Neutrophil (primary cell): ENCODE data around the gene DRAXIN.

Source experiments
- H3K27ac ChIP-seq: fragments of 200-600 bp; sonication (generic); 2 replicates; pipeline ENCODE4 v1.5.1; 2016; ENCODE audit warnings: mild to moderate bottlenecking, moderate library complexity
- H3K27me3 ChIP-seq: fragments of 200-600 bp; sonication (generic); 2 replicates; pipeline ENCODE4 v1.6.0; 2016; ENCODE audit warnings: mild to moderate bottlenecking
- H3K36me3 ChIP-seq: fragments of 200-600 bp; sonication (generic); 2 replicates; pipeline ENCODE4 v1.5.1; 2017
- H3K4me1 ChIP-seq, 2 experiments: fragments of 200-600 bp in 1 of 2; sonication (generic) in 1 of 2; 1 replicate in 1 of 2; 2 replicates in 1 of 2; pipeline versions ENCODE4 v1.5.1 to v1.6.1; 2013 to 2016; ENCODE audit warnings: low read depth in 1 of 2, low read length in 1 of 2, mild to moderate bottlenecking in 1 of 2, moderate library complexity in 1 of 2; ENCODE audit not compliant: control insufficient read depth in 1 of 2, insufficient read depth in 1 of 2
- H3K4me3 ChIP-seq, 2 experiments: fragments of 200-600 bp in 1 of 2; sonication (generic) in 1 of 2; 1 replicate in 1 of 2; 2 replicates in 1 of 2; pipeline ENCODE4 v1.5.1; 2013 to 2016; ENCODE audit warnings: low read depth in 1 of 2, low read length in 1 of 2, mild to moderate bottlenecking in 1 of 2, moderate library complexity in 1 of 2
- H3K9me3 ChIP-seq: fragments of 200-600 bp; sonication (generic); 2 replicates; pipeline ENCODE4 v1.5.1; 2016
- TF ChIP-seq, protein P1 (sequence below): fragments of 200-600 bp; sonication (generic); IDR thresholded peaks from 2 replicates; pipeline ENCODE4 v1.5.1; 2016; ENCODE audit warnings: antibody characterized with exemption

The DRAXIN gene

DNA sequence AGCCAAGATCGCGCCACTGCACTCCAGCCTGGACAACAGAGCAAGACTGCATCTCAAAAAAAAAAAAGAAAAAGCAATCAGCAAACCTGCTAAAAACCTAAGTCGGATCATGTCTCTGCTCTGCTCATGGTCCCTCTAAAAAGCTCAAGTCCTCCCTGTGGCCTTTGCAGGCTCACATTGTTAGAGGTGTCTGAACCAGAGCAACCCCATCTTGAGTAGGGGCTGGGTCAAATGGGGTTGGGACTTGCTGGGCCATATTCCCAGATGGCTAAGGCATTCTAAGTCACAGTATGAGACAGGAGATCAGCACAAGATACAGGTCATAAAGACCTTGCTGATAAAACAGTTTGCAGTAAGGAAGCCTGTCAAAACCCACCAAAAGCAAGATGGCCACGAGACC lies 3.0 kb upstream of the DRAXIN start:
- Histone ChIP-seq H3K27ac (no peak overlapping the region), H3K36me3 (no peaks in the 10 kb centered on the region), H3K27me3 (peaks cover 94% of the 10 kb centered on the region), H3K9me3 (no peaks in the 10 kb centered on the region), H3K4me3 (no peak overlapping the region), H3K4me1 (peaks cover 0 to 15% of the 10 kb centered on the region in 2 experiments)
- TF ChIP-seq, protein P1, sequence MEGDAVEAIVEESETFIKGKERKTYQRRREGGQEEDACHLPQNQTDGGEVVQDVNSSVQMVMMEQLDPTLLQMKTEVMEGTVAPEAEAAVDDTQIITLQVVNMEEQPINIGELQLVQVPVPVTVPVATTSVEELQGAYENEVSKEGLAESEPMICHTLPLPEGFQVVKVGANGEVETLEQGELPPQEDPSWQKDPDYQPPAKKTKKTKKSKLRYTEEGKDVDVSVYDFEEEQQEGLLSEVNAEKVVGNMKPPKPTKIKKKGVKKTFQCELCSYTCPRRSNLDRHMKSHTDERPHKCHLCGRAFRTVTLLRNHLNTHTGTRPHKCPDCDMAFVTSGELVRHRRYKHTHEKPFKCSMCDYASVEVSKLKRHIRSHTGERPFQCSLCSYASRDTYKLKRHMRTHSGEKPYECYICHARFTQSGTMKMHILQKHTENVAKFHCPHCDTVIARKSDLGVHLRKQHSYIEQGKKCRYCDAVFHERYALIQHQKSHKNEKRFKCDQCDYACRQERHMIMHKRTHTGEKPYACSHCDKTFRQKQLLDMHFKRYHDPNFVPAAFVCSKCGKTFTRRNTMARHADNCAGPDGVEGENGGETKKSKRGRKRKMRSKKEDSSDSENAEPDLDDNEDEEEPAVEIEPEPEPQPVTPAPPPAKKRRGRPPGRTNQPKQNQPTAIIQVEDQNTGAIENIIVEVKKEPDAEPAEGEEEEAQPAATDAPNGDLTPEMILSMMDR = no peak

DNA sequence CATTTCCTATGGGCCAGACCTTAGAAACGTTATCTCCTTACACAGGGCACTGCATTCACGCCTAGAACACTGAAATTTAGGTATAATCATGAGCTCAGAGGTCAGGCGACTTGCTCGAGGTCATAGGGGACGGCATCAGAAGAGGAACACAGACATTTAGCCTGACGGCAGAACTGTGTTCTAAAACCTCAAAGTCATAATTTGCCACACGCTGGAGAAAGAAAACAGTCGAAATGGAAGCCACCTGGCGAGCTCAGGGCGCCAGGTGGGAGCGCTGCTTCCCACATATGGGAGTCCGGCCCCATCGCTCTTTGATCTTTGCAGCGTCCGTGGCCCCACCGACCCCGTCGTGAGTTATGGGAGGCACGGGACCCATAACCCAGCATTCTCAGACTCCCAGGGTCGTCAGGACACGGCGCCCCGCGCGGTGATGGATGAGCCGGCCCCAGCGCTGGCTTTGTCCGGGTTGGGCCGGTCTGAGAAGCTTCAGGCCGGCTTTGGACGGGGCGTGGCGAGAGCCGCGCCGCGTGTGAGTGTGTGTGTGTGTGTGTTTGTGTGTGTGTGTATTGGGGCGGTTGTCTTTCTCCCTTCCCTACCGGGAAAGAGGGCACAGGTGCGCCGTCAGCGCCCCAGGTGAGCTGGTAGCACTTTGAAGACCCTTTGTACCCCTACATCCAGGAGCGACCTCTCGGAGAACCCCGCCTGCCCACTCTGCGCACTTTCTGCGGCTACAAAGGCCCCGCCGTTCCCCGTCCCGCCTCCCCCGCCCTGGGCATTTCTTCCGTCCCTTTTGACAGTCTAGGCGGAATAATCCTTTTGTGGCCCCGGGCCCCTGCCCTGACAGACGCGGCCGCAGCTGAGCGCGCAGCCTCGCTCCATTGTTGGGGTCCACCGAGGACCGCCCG lies 861 bp upstream of the DRAXIN start:
- no peak overlapping the region for H3K27ac ChIP-seq
- peaks cover 91% of the 10 kb centered on the region for H3K27me3 ChIP-seq
- H3K36me3 ChIP-seq = no peaks in the 10 kb centered on the region
- no peaks in the 10 kb centered on the region for H3K9me3 ChIP-seq
- no peak overlapping the region for H3K4me3 ChIP-seq
- peaks cover 0 to 15% of the 10 kb centered on the region in 2 experiments for H3K4me1 ChIP-seq
- TF ChIP-seq, protein P1 = no peak

DNA sequence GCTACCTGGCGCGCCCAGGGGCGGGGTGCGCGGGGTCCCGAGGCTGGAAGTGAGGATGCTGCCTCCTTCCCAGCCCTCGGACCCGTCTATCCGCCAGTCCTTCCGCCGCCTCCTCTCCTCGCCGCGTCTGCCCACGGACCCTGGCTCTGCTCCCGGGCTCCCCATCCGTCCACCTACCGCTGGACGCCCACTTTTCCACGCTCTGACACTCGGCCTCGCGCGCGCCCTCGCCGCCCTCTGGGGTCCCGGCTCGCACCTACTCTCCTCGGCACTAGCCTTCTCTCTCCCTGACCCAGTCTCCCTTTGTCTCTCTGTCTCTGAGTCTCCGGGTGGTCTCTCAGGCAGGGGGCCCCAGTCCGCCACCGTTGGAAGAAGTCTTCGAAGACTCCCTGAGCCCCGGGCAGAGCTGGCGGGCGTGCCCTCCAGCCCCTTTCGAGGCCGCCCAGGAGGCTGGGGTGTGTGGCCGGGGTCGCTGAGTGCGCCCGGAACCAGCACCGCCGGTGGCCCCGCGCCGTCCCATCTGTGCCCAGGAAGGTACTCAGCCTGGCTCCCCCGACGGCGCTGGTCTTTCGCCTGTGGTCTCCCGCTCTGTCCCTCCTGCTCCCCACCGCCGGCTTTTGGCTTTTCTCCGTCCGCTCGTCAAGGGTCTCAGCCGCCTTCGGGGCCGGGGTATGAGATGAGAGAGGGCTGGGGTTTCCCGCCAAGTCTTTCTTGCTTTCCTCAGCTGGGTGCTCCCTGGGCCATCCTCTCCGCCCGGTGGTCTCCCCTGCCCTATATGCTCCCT lies 610 bp downstream of the DRAXIN start:
- TF ChIP-seq, protein P1 = no peak
- H3K27ac ChIP-seq = no peak overlapping the region
- no peaks in the 10 kb centered on the region for H3K9me3 ChIP-seq
- no peak overlapping the region for H3K4me3 ChIP-seq
- no peaks in the 10 kb centered on the region for H3K36me3 ChIP-seq
- H3K4me1 ChIP-seq = peaks cover 0 to 15% of the 10 kb centered on the region in 2 experiments
- peaks cover 84% of the 10 kb centered on the region for H3K27me3 ChIP-seq

DNA sequence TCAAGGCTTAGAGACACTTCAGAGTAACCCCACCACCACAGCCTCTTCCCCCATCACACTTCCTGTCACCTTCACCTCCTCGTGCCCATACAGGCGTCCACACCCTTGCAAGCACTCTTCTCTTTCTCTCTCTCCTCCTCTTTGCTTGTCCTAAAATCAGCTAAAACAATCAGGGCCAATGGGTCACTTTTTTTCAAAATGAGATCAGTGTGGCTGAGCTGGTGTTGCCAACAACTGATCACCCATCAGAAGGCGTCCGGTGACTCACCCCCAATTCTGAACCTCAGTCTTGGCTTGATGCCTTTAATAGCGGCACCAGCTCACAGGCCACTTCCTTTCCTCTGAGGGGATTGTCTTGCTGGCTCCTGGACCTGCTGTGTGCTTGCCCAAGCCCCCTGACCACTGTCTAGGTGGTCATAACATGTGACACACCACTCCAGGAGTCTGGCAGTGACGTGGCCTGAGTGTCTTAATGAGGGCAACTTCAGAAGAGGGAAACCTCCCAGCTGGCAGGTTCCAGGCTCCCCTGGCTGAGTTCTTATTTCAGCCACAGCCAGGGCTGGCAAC lies 1.6 kb downstream of the DRAXIN start:
- H3K4me3 ChIP-seq = no peak overlapping the region
- TF ChIP-seq, protein P1 = no peak
- H3K4me1 ChIP-seq = peaks cover 0 to 15% of the 10 kb centered on the region in 2 experiments
- H3K27ac ChIP-seq = no peak overlapping the region
- H3K27me3 ChIP-seq = peaks cover 84% of the 10 kb centered on the region
- H3K9me3 ChIP-seq = no peaks in the 10 kb centered on the region
- no peaks in the 10 kb centered on the region for H3K36me3 ChIP-seq

DNA sequence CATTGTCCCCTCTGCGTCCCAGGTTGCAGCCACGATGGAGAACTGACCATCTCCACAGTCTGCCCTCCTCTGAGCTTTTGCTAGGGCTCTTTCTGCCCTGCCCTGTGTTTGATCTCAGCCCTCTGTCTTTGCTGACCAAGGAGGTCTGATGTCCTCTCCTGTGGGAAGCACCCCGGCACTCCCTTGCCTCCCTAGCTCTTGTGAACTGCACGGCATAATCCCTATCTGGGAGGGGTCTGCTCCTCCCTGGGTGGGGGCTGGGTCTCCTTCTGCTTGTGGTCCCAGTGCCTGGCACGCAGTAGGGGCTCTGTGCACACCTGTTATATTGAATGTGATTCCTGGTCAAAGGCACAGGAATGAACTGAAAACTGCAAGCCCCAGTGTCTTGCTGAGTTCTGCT lies 2.4 kb downstream of the DRAXIN start:
- Histone ChIP-seq H3K27me3 (peaks cover 84% of the 10 kb centered on the region), H3K27ac (no peak overlapping the region), H3K4me1 (peaks cover 0 to 15% of the 10 kb centered on the region in 2 experiments), H3K9me3 (no peaks in the 10 kb centered on the region), H3K36me3 (no peaks in the 10 kb centered on the region), H3K4me3 (no peak overlapping the region)
- TF ChIP-seq, protein P1 = no peak
